Measurements from ENCODE around the gene PACS2.
A peak's percentile ranks its signal among the peaks of the same experiment; 100 is the strongest.
"Not testable (repeated sequence)": the region's sequence is repeated elsewhere in the genome, so short reads cannot be mapped to it uniquely, and the experiment has no call there.

The PACS2 gene

DNA sequence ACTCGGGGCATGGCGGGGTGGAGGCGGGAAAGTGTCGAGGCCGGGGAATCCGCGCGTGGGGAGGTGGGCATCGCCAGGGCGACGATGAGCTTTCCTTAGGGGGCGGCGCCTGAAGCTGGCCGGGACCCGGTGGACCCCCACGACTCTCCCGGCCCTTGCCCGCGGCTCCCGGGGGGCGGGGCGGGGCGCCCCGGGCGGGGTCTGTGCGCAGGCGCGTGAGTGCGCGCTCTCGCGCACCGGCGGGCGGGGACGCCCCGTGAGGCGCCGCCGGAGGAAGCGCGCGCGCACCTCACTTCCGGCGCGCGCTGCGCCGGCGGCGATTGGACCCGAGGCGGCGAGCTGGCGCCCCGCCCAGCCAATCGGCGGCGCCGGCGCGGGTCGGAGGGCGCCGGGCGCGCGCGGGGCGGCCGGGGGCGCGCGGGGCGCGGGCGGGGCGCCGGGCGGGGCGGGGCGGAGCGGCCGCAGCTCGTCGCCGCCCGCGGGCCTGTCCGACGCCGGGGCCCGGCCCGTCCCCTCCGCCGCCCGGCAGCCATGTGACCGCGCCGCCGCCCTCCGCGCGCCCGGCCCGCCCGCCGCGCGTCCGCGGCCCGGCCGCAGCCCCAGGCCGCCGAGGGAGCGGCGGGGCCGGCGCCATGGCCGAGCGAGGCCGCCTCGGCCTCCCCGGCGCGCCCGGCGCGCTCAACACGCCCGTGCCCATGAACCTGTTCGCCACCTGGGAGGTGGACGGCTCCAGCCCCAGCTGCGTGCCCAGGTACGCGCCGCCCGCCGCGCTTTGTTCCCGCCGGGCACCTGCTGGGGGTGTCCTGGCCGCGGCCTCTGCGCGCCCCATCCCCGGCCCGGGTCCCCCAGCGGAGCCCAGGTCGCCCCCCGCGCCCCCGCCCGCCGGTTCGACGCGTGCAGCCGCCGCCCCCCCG lies at the start of gene PACS2:
Gene PACS2, plus strand, starts transcription at position 462 of the 914 bp plus-strand sequence. Its CDS starts 171 bp downstream, at position 633.
- DNase-seq (ENCODE audit: low read depth in 2 of 2), result peak; percentile 22 to 62

DNA sequence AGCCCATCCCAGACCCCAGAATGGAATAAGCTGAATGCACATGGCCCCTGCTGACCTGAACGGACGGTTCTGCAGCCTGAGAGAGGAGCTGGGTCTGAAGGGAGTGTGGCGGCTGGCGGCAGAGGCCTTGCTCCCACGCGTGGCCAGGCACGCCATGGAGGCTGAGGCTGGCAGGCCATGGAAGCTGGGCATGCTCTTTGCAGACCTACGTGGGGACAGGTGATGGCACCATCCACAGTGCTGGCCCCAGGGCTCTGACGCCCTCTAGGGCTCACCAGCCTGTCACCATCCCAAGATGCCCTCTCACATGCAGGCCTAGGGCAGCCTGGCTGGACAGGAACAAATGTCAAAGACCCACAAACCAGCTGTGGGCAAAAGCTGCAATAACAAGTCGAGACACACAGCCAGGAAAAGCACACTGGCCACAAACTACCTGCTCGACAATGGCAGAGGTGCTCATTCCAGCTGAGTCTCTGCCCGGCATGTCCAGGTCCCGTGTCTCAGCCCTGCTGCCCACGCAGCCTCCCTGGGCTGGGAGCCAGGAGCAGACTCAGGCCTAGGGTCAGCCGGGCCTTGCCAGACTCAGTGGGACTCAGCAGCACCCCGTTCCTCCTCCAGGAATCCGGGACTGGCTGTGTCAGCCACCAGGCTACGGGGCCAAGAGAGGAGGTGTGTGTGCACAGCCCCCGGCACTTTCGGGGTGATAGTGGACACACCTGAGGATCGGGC lies 46.6 kb upstream of the PACS2 start:
- DNase-seq (ENCODE audit: low read depth in 2 of 2), result no peak

DNA sequence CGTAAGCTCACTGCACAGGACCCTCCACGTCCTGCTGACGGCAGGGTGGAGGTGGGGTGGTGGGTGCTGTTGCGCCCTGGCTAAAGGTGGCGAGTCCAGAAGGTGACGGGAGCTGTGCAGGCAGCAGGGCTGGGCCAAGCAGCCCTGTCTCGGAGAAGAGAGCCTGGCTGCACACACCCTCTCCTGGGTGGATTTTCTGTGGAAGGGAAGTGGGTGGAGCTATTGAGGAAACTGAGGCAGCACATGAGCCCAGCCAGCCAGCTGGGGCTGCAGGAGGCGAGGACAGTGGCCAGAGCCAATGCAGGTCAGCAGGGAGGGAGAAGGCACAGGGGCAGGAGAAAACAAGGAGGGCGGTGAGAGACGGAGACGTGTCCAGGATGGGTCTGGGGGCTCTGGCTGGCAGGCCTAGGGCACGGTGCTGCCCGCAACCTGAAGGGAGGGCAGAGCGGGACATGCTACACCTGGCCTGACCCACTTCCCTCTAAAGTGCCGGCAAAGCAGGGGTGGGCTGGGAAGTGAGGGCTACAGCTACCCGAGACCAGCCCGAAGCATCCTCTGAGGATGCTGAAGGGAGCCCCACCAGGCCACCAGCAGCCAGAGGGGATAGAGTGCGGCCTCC lies 45.7 kb upstream of the PACS2 start:
- DNase-seq (ENCODE audit: low read depth in 2 of 2), result no peak

DNA sequence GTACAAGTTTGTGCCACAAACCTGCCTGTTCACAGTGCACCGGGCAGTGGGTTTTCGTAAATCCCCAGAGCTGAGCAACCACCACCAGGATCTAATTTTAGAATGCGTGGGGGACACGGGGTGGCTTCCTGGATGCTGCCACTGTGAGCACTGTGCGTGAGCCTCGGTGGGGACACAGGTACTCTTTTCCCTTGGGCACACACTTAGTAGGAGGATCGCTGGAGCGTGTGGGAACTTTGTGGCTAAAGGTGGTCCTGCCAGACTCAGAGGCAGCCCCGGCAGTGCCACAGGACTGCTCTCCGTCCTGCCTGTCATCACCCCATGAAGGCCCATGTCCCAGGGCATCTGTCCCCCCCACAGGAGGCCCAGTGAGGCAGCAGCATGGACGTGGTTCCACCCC lies 45.1 kb upstream of the PACS2 start:
- no peak for DNase-seq (ENCODE audit: low read depth in 2 of 2)

DNA sequence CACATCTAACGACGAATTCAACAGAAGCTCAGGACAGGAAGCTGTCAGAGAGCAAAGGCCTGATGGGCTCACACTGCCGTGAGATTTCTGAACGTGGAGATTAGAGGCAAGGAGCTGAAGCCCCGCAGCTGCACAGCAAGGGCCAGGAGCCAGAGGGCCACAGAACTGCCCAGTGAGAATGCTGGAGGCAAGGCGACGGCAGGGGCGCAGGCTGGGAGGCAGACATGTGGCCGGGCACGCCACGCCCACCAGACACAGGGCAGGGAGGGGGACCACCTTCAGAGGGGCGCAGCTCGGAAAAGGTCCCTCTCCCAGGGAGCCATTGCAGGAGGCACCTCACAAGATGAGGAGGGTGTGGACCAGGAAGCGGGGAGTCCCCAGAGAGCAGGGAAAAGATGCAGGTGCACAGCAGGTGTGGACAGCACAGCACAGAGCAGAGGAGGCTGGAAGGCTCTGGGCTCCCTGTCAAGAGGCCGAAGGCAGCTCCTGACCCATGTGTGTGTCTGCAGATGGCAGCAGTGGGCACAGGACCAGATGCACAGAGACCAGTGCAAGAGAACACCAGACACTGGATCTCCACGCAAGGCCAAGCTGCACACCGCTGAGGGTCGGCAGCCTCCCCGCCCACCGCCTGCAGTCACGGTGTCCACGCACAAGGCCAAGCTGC lies 43.2 kb upstream of the PACS2 start:
- DNase-seq (ENCODE audit: low read depth in 2 of 2), result no peak

DNA sequence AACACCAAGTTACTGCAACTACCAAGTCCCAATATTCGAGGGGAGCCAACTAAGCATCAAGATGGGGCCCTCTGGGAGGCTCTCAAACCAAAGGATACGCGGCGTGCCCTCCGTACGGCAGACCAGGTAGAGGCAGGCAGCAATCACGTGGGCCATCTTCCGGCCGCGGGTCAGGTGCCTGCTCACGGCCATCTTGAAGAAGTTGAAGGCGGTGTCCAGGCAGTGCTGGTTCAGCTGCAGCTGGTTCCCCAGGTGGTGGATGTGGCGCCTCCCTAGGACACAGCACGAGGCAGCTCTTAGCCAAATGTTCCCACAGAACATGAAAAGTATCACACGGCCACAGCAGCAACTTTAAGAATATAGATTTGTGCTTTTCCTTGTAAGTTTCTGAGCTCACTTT lies 41.9 kb upstream of the PACS2 start:
- DNase-seq (ENCODE audit: low read depth in 2 of 2), result no peak

DNA sequence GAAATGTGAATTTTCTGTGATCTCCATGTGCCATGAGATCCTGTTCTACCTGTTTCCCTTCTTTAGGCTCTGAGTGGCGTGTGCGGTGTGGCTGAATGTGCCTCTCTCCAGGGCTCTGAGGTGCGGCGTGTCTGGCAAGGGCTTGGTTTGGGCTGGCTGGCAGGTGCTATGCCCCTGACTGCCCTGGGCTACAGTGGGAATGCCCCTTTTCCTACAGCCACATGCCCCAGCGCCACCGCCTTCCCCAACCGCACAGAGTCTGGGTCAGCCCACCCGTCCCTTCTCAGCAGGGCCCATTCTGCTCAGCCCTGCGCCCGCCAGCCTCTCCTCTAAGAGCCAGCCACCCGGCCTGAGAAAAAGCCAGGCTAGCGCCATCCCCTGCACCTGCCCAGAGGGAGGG lies 41.5 kb upstream of the PACS2 start:
- no peak for DNase-seq (ENCODE audit: low read depth in 2 of 2)

DNA sequence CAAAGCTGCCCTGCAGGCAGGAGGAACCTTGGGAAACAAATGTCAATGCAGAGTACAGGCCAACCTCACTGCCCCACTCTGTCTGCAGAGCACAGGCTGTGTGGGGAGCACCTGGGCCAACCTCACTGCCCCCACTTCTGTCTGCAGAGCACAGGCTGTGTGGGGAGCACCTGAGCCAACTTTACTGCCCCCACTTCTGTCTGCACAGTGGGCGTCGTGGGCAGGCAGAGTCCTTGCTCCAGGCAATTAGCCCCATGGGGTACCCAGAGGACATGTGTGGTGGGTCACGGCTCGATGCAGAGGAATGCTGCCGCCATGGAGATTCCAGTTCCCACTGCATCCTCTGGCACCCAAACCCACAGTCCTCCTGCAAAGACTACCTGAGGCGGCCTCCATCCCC lies 39.9 kb upstream of the PACS2 start:
- DNase-seq (ENCODE audit: low read depth in 2 of 2), result no peak

DNA sequence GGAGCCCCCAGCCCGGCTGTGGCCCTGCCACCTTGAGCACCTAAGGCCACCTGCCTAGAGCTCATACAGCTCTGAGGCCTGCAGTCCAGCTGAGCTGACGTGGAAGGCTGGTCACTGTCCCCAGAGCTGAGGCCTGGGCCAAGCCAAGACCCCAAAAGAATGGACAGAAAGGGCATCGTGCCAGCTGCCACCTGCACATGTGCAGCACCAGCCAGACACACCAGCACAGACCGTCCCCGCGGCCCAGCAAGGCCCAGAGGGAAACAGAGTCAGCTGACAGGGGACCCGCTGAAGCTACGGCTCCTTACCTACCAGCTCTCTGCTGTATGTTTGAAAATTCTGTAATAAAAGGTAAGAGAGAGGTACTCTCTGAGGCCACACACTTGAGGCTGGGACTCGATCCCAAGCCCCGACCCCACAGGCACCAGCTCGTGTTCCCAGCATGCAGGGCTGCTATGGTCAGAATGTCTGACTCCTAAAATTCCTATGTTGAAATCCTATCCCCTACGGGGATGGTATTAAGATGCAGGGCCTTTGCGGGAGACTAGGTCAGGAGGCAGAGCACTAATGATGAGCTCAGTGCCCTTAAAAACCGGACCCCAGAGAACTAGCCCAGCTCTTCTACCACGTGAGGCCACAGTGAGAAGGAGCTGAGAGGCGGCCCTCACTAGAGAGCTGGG lies 39.1 kb upstream of the PACS2 start:
- DNase-seq (ENCODE audit: low read depth in 2 of 2), result no peak

DNA sequence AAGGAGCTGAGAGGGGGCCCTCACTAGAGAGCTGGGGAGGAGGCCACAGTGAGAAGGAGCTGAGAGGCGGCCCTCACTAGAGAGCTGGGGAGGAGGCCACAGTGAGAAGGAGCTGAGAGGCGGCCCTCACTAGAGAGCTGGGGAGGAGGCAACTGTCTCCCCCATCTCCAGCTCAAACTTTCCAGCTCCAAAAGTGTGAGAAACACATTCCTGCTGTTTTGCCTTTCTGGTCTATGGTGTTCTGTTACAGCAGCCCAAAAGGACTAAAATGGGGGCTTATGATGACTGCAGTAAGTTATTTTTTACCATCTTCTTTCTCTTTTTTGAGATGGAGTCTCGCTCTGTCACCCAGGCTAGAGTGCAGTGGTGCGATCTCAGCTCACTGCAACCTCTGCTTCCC lies 37.1 kb upstream of the PACS2 start:
- DNase-seq (ENCODE audit: low read depth in 2 of 2), result not testable (repeated sequence)

DNA sequence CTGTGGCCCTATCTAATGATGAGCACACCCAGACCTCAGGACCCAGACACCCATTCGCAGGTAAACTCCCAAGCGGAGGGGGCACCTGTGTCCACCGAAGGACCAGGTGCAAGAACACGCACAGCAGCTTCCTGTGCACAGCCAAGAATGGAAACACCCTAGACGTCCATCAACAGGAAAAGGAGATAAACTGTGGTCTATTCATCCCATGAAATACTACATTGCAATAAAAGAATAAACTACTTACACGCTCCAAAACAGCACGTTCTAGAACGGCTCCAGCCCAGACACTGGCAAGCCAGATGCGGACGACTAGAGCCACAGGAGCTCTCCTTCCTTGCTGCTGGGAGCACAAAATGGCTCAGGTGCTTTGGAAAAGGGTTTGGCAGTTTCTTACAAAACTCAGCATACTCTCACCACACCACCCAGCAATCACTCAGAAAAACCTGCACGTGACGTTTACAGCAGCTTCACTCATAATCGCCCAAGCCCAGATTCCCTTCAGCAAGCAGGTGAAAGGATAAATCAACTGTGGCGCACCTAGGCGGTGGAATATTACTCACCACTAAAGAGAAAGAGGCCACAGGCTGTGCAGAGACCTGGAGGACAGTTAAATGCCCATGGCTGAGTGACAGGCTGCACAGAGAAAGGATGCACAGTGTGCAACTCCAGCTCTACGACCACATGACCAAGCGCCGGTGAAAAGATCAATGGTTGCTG lies 34.7 kb upstream of the PACS2 start:
- DNase-seq (ENCODE audit: low read depth in 2 of 2), result no peak

DNA sequence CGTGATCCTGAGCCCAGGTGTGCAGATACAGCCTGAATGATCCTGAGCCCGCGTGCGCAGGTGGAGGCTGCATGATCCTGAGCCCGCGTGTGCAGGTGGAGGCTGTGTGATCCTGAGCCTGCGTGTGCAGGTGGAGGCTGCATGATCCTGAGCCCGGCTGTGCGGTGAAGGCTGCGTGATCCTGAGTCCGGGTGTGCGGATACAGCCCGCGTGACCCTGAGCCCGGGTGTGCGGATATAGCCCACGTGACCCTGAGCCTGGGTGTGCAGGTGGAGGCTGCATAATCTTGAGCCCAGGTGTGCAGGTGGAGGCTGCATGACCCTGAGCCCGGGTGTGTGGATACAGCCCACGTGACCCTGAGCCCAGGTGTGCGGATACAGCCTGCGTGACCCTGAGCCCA lies 34.0 kb upstream of the PACS2 start:
- DNase-seq (ENCODE audit: low read depth in 2 of 2), result no peak

DNA sequence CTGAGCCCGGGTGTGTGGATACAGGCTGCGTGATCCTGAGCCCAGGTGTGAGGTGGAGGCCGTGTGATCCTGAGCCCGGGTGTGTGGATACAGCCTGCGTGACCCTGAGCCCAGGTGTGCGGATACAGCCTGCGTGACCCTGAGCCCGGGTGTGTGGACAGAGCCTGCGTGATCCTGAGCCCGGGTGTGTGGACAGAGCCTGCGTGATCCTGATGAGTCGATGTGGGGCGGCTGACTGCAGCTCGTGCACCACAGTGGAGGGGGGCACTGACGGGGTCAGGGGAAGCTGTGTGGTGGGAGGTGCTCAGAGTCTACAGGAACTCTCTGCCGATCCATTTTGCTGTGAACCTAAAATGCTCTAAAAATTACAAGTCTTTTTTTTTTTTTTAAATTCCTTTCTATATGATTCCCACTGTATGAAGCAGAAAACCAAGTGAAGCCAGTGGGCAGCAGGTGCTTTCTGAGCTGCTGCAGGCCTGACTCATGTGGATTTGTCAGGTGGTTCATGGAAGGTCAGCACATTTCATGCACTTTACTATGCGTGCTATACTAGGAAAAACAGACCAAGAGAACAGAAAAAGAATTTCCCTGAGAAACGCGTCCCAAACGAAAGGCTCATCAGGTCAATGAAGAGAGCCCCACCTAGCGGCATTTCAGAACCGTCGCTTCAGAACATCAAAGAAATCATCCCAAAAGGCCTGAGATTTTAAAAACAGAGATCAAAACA lies 33.0 kb upstream of the PACS2 start:
- DNase-seq (ENCODE audit: low read depth in 2 of 2), result no peak

DNA sequence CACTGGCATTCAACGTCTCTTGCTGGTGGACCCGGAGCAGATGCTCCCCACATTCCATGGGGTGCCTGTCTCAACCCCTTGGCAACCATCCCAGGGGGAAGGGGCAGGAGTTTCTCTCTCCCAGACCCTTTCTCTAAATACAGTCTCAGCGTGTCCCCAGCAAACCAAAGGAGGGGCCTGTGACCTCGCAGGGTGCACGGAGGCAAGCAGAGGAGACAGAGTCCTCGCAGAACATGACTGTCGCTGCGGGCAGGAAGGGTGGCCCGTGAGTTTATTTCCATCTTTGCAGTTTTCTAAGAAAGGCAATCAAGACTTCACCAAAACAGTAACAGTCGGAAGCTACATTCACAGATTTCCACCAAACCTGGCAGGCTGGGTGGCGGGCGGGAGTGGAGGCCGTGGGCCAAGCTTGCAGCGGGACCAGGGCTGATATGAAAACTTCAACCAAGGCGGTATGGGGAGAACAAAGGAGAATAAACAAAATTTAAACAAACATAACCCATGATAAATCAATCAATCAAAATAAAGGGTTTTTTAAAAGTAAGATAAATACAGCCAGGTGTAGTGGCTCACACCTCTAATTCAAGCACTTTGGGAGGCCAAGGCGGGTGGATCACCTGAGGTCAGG lies 32.3 kb upstream of the PACS2 start:
- DNase-seq (ENCODE audit: low read depth in 2 of 2), result no peak

DNA sequence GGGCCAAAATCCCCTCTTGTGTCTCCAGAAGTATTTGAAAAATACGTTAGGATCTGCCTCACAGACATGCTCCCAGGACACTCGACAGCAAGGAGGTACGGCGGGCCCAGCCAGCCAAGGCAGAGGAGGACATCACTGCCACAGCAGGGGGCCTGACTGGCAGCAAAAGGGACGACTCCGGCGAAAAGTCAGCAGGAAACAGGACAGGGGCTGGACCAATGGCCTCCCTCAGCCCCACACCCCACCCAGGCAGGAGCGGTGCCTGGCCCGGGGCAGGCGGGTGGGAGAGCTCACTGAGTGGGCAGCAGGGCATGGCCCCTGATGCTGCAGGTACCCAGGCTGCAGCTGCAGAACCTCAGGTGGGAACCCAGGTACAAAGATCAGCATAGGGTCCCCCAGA lies 31.5 kb upstream of the PACS2 start:
- DNase-seq (ENCODE audit: low read depth in 2 of 2), result no peak

DNA sequence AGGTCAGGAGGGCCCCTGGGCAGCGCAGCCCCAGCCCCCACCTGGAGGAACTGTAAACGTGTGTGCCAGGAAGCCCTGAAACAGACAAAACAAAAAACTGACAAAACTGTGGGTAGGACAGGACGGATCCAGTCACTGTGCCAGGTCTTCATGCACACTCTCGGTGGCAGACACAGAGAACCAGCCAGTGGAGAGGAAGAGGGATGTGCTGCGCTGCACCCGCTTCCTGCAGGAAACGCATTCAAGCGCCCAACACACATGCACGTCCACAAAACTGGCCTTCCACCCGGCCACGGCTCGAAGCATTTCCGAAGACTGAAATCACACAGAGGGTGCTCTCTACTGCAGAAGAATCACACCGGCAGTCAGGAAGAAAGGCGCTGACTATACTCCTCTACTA lies 30.6 kb upstream of the PACS2 start:
- DNase-seq (ENCODE audit: low read depth in 2 of 2), result no peak

DNA sequence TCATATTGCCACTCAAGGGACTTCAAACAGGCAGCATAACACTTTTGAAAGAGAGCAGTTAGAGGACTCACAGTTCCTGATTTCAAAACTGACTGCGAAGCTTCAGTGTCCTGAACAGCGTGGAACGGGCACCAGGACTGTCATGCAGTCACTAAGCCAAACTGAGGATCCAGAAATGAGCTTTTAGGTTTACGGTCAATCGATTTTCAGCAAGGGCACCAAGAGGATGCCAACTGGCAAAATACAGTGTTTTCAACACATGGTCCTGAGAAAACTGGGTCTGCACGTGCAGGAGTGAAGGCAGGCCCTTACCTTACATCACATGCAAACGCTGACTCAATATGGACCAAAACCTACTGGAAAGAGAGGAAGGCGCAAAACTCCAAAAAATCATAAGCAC lies 29.4 kb upstream of the PACS2 start:
- no peak for DNase-seq (ENCODE audit: low read depth in 2 of 2)

DNA sequence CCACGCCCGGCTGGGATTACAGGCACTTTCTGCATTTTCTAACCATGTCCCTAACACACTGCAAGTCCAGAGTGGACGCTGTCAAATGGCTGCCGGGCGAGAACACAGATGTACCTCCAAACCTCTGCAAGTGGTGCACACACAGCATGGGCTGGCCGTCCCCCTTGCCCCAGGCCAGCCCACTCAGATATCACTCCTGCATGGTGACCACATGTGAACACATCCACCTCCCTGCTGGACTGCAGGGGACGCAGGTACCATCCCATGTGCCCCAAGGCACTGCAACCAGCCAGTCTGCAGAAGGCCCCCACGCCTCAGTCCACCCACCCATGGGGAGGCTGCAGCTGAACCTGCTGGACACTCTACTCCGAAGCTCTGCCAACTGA lies 27.8 kb upstream of the PACS2 start:
- DNase-seq (ENCODE audit: low read depth in 2 of 2), result no peak

DNA sequence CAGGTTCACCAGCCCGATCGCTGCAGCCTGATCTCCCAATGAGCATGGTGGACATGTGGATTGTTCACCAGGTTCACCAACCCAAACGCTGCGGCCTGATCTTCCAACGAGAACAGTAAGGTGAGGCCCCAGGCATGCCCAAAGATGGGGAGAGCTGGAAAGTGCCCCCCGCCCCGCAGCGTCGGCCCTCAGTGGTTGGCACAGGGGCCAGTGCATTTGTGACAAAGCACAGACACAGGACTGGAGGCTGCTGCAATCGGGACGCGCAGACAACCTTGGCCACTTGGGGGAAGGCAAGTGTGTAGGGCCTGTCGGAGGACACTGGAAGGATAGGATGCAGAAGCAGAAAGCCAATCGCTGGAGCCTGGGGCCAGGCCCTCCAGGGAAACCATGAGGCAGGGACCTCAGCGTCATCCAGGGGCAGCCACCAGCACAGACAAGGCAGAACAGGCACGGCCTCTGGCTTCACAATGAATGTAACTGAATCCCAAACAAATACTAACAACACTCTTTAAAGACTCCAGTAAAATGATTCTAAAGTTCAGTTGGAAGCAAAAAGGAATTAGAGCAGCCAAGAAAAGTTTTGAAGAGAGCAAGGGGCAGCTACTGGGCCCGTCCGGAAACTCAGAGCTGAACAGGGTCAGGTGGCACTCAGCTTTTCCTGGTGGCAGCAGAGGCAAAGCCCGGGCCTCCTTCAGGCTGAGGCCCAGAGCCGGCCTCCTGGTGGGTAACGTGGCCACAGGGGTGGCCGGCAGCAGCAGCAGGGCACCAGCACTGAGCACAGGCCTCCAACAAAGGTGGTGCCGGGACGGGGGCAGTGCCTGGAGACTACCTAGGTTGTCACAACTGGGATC lies 27.1 kb upstream of the PACS2 start:
- no peak for DNase-seq (ENCODE audit: low read depth in 2 of 2)
